ENCODE measurements around the gene DIP2A. TPM values are rescaled to one million over a fixed set of nuclear protein-coding genes. Genes with fewer than 3 reads are reported as not detected.
"Not testable (repeated sequence)": the region's sequence is repeated elsewhere in the genome, so short reads cannot be mapped to it uniquely, and the experiment has no call there.

Gene DIP2A
- total and polyA plus RNA-seq, 2 donors = 11.9 to 53.1 TPM

DNA sequence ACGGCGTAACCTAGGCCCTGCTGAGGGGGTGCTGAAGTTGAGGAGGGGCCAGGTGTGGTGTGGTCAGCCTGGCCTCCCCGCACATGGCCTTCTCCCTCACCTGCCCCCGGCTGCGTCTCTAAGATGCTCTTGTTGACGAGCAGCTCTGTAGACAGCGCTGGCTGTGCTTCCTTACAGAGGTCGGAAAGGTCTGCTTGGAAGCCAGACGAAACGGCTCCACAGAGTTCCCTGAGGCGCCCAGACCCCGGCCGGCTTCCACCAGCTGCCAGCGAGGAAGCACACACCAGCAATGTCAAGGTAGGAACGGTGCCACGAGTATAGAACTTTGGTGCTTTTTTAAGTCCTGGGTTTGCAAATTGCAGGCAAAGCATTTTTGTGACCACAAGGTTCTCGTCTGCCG, 18.8 kb upstream of the DIP2A start:
- Histone ChIP-seq H3K27me3 (ENCODE audit: control insufficient read depth in 2 of 2, insufficient read depth in 1 of 2, low read length in 1 of 2) (no peaks in the 10 kb centered on the region), H3K9me3 (ENCODE audit: control insufficient read depth in 2 of 2, insufficient read depth in 1 of 2, low read length in 1 of 2) (peaks cover 1 to 5% of the 10 kb centered on the region in 2 donors), H3K27ac (ENCODE audit: low read depth in 1 of 2, low read length in 1 of 2) (no peak overlapping the region), H3K4me1 (ENCODE audit: control insufficient read depth in 2 of 2, insufficient read depth in 2 of 2, low read length in 2 of 2) (peaks cover 0 to 13% of the 10 kb centered on the region in 2 donors), H3K4me3 (ENCODE audit: low read length in 2 of 2) (no peak overlapping the region), H3K36me3 (ENCODE audit: control insufficient read depth in 2 of 2, insufficient read depth in 2 of 2, low read length in 1 of 2) (peaks cover 80 to 81% of the 10 kb centered on the region in 2 donors)
- no peak for DNase-seq (ENCODE audit: low read depth in 6 of 9, low spot score in 9 of 9)
- 96% methylated on average over 18 of the region's 18 CpGs for WGBS

DNA sequence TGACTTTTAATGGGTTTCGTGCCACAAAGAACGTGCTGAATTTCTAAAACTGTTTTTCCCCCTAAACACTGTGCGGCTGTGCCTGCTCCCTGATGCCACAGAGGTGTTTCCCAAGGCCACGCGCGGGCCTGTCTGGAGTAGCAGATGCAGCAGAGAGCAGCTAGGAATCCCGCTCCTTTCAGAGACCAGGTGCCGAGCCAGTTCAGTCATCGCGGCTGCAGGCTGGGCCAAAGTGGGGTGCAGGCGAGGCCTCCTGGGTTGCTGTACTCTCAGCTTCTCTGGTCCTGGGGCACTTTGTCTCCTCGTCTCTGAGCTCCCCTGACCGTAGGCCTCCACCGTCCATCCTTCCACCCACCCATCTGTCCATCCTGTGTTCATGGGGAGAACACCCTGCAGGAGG, 17.4 kb upstream of the DIP2A start:
- H3K4me1 ChIP-seq (ENCODE audit: control insufficient read depth in 2 of 2, insufficient read depth in 2 of 2, low read length in 2 of 2) = peaks cover 0 to 9% of the 10 kb centered on the region in 2 donors
- H3K36me3 ChIP-seq (ENCODE audit: control insufficient read depth in 2 of 2, insufficient read depth in 2 of 2, low read length in 1 of 2) = peaks cover 80 to 82% of the 10 kb centered on the region in 2 donors
- peaks cover 1 to 5% of the 10 kb centered on the region in 2 donors for H3K9me3 ChIP-seq (ENCODE audit: control insufficient read depth in 2 of 2, insufficient read depth in 1 of 2, low read length in 1 of 2)
- no peak overlapping the region for H3K4me3 ChIP-seq (ENCODE audit: low read length in 2 of 2)
- no peaks in the 10 kb centered on the region for H3K27me3 ChIP-seq (ENCODE audit: control insufficient read depth in 2 of 2, insufficient read depth in 1 of 2, low read length in 1 of 2)
- 97% methylated on average over 14 of the region's 14 CpGs for WGBS
- DNase-seq (ENCODE audit: low read depth in 6 of 9, low spot score in 9 of 9) = no peak
- no peak overlapping the region for H3K27ac ChIP-seq (ENCODE audit: low read depth in 1 of 2, low read length in 1 of 2)

DNA sequence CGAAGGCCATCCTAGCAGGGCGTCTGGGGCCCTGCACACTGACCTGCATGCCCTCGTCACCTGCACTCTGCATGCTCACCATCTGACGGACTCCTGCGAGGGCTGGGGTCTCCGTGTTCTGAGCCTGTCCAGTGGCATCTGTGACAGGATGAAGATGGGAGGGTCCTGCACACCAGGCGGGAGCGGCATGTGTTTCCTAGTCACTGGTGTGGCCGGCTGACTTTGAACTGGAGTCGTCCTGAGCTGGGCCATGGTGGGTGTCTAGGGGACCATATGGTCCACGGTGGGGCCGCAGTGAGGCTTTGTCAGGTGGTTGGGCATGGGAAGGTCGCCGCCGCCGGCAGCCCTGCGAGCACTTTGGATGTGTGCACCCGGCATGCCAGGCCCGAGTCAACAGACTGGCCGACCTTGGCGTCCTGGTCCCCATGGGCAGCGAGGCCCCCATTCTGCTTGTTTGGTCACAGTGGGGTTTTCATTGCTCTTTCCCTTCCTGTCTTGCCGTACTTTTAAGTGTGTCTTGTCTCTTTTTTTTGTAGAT, 16.7 kb upstream of the DIP2A start:
- H3K27ac ChIP-seq (ENCODE audit: low read depth in 1 of 2, low read length in 1 of 2) = no peak overlapping the region
- H3K9me3 ChIP-seq (ENCODE audit: control insufficient read depth in 2 of 2, insufficient read depth in 1 of 2, low read length in 1 of 2) = peaks cover 0 to 1% of the 10 kb centered on the region in 2 donors
- DNase-seq (ENCODE audit: low read depth in 6 of 9, low spot score in 9 of 9) = no peak
- peaks cover 0 to 3% of the 10 kb centered on the region in 2 donors for H3K4me1 ChIP-seq (ENCODE audit: control insufficient read depth in 2 of 2, insufficient read depth in 2 of 2, low read length in 2 of 2)
- no peak overlapping the region for H3K4me3 ChIP-seq (ENCODE audit: low read length in 2 of 2)
- H3K27me3 ChIP-seq (ENCODE audit: control insufficient read depth in 2 of 2, insufficient read depth in 1 of 2, low read length in 1 of 2) = no peaks in the 10 kb centered on the region
- peaks cover 78 to 82% of the 10 kb centered on the region in 2 donors for H3K36me3 ChIP-seq (ENCODE audit: control insufficient read depth in 2 of 2, insufficient read depth in 2 of 2, low read length in 1 of 2)
- WGBS = 98% methylated on average over 23 of the region's 23 CpGs

DNA sequence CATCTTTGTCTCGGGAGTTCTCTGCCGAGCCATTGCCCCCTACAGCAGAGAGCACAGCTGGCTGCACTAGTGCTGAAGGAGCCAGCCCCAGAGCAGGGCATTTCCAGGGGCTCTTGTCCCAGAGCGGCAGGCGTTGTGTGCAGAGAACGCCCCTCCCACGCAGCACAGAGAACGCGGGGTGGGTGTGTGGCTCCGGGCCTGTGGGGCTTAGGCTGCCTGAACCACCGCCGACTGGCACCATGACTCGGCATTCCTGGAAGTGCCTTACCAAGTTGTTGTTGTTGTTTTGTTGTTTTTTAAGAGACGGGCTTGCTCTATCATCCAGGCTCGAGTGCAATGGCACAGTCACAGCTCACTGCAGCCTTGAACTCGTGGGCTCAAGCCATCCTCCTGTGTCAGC, 15.8 kb upstream of the DIP2A start:
- Histone ChIP-seq H3K4me3 (ENCODE audit: low read length in 2 of 2) (no peak overlapping the region), H3K4me1 (ENCODE audit: control insufficient read depth in 2 of 2, insufficient read depth in 2 of 2, low read length in 2 of 2) (no peaks in the 10 kb centered on the region), H3K36me3 (ENCODE audit: control insufficient read depth in 2 of 2, insufficient read depth in 2 of 2, low read length in 1 of 2) (peaks cover 73 to 77% of the 10 kb centered on the region in 2 donors), H3K27me3 (ENCODE audit: control insufficient read depth in 2 of 2, insufficient read depth in 1 of 2, low read length in 1 of 2) (no peaks in the 10 kb centered on the region), H3K9me3 (ENCODE audit: control insufficient read depth in 2 of 2, insufficient read depth in 1 of 2, low read length in 1 of 2) (peaks cover 1 to 5% of the 10 kb centered on the region in 2 donors), H3K27ac (ENCODE audit: low read depth in 1 of 2, low read length in 1 of 2) (no peak overlapping the region)
- DNase-seq (ENCODE audit: low read depth in 6 of 9, low spot score in 9 of 9) = no peak
- 85% methylated on average over 15 of the region's 15 CpGs for WGBS

DNA sequence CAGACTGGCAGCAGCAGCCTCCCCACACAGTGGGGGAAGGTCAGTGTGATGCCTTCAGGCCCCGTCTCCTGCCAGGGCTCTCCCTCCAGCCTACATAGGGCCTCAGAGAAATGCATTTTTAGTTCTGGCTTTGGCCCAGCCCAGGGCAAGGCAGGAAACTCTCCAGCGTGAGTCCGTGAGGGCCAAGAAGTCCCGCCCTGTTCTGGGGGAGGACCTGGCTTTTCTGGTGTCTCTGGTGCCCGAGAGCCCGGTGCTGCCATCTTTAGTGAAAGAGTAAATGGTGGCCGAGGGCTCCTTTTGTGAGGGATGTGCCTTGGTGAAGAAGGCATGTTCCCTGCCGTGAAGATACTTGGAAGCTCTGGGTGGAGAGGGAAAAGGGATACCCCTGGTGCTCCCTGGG, 14.8 kb upstream of the DIP2A start:
- Histone ChIP-seq H3K4me1 (ENCODE audit: control insufficient read depth in 2 of 2, insufficient read depth in 2 of 2, low read length in 2 of 2) (no peaks in the 10 kb centered on the region), H3K9me3 (ENCODE audit: control insufficient read depth in 2 of 2, insufficient read depth in 1 of 2, low read length in 1 of 2) (peaks cover 0 to 11% of the 10 kb centered on the region in 2 donors), H3K27ac (ENCODE audit: low read depth in 1 of 2, low read length in 1 of 2) (no peak overlapping the region), H3K27me3 (ENCODE audit: control insufficient read depth in 2 of 2, insufficient read depth in 1 of 2, low read length in 1 of 2) (no peaks in the 10 kb centered on the region), H3K4me3 (ENCODE audit: low read length in 2 of 2) (no peak overlapping the region), H3K36me3 (ENCODE audit: control insufficient read depth in 2 of 2, insufficient read depth in 2 of 2, low read length in 1 of 2) (peaks cover 65 to 71% of the 10 kb centered on the region in 2 donors)
- WGBS = 95% methylated on average over 8 of the region's 8 CpGs
- no peak for DNase-seq (ENCODE audit: low read depth in 6 of 9, low spot score in 9 of 9)

DNA sequence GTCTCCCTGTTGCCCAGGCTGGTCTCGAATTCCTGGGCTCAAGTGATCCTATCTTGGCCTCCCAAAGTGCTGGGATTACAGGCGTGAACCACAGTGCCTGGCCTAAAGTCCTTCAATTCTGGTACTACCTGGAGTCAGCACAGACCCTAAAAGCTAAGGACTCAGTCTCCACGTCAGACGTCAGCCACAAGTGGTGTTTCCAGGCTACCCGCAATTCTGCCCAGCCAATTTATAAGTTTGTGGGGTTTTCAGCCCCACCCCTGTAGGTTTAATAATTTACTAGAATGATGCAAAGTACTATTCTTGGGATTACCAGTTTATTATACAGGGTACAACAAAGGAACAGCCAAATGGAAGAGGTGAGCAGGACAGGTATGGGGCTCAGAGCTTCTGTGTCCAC, 10.6 kb upstream of the DIP2A start:
- no peak for DNase-seq (ENCODE audit: low read depth in 6 of 9, low spot score in 9 of 9)
- no peak overlapping the region for H3K27ac ChIP-seq (ENCODE audit: low read depth in 1 of 2, low read length in 1 of 2)
- no peaks in the 10 kb centered on the region for H3K27me3 ChIP-seq (ENCODE audit: control insufficient read depth in 2 of 2, insufficient read depth in 1 of 2, low read length in 1 of 2)
- WGBS = 99% methylated on average over 5 of the region's 5 CpGs
- H3K4me1 ChIP-seq (ENCODE audit: control insufficient read depth in 2 of 2, insufficient read depth in 2 of 2, low read length in 2 of 2) = no peaks in the 10 kb centered on the region
- H3K9me3 ChIP-seq (ENCODE audit: control insufficient read depth in 2 of 2, insufficient read depth in 1 of 2, low read length in 1 of 2) = peaks cover 0 to 20% of the 10 kb centered on the region in 2 donors
- H3K4me3 ChIP-seq (ENCODE audit: low read length in 2 of 2) = no peak overlapping the region
- H3K36me3 ChIP-seq (ENCODE audit: control insufficient read depth in 2 of 2, insufficient read depth in 2 of 2, low read length in 1 of 2) = peaks cover 31 to 32% of the 10 kb centered on the region in 2 donors

DNA sequence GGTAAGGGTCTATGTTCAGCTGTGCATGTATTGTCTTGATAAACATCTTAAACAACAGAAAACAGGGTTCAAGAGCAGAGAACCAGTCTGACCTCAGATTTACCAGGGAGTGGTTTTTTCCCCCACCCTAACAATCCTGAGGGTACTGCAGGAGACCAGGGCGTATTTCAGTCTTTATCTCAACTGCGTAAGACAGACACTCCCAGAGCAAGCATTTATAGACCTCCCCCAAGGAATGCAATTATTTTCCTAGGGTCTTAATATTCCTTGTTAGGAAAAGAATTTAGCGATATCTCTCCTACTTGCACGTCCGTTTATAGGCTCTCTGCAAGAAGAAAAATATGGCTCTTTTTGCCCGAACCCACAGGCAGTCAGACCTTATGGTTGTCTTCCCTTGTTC, 9.8 kb upstream of the DIP2A start:
- peaks cover 0 to 20% of the 10 kb centered on the region in 2 donors for H3K9me3 ChIP-seq (ENCODE audit: control insufficient read depth in 2 of 2, insufficient read depth in 1 of 2, low read length in 1 of 2)
- H3K27ac ChIP-seq (ENCODE audit: low read depth in 1 of 2, low read length in 1 of 2); H3K27me3 ChIP-seq (ENCODE audit: control insufficient read depth in 2 of 2, insufficient read depth in 1 of 2, low read length in 1 of 2); H3K4me1 ChIP-seq (ENCODE audit: control insufficient read depth in 2 of 2, insufficient read depth in 2 of 2, low read length in 2 of 2); DNase-seq (ENCODE audit: low read depth in 6 of 9, low spot score in 9 of 9); H3K4me3 ChIP-seq (ENCODE audit: low read length in 2 of 2): not testable (repeated sequence)
- 99% methylated on average over 6 of the region's 6 CpGs for WGBS
- H3K36me3 ChIP-seq (ENCODE audit: control insufficient read depth in 2 of 2, insufficient read depth in 2 of 2, low read length in 1 of 2) = peaks cover 23 to 27% of the 10 kb centered on the region in 2 donors

DNA sequence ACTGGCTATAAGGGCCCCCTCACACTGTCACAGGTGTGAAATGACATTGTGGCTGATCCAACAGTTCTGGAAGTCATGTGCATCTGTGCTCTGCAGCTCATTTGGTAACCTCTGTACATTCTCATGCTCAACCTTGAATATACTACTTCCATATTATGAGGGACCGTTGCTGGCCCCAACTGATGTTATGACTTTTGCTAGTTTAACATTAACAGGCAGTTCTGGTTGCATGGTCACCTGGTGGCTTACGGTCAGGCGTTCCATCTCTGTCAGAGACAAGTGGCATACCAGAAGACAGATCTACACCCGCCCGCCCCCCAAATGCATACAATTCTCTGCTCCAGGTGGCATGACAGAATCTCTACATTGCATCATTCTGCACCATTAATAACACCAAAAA, 6.0 kb upstream of the DIP2A start:
- Histone ChIP-seq H3K4me3 (ENCODE audit: low read length in 2 of 2) (no peak overlapping the region), H3K27ac (ENCODE audit: low read depth in 1 of 2, low read length in 1 of 2) (no peak overlapping the region), H3K9me3 (ENCODE audit: control insufficient read depth in 2 of 2, insufficient read depth in 1 of 2, low read length in 1 of 2) (peaks cover 0 to 17% of the 10 kb centered on the region in 2 donors), H3K4me1 (ENCODE audit: control insufficient read depth in 2 of 2, insufficient read depth in 2 of 2, low read length in 2 of 2) (peaks cover 7 to 20% of the 10 kb centered on the region in 2 donors), H3K27me3 (ENCODE audit: control insufficient read depth in 2 of 2, insufficient read depth in 1 of 2, low read length in 1 of 2) (no peaks in the 10 kb centered on the region), H3K36me3 (ENCODE audit: control insufficient read depth in 2 of 2, insufficient read depth in 2 of 2, low read length in 1 of 2) (peaks cover under 1 to 12% of the 10 kb centered on the region in 2 donors)
- no peak for DNase-seq (ENCODE audit: low read depth in 6 of 9, low spot score in 9 of 9)
- 98% methylated on average over 5 of the region's 5 CpGs for WGBS

DNA sequence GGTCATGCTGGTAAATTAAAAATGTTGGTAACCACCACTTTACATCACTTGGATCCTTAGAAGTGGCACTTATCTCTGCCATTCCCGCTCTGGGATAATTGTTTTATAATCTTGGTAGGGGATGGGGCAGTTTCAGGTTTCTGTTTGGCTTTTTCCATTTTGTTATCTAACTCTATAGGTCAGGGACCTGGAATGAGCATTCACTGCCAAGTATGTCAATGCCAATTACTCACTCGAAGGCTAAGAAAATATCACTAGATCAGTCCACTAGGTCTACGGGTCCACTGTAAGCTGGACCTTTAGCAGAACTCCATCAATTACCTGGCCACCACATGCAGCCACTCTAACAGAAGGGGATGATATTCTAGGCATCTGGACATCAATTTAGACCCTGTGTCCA, 4.5 kb upstream of the DIP2A start:
- Histone ChIP-seq H3K27ac (ENCODE audit: low read depth in 1 of 2, low read length in 1 of 2) (no peak overlapping the region), H3K9me3 (ENCODE audit: control insufficient read depth in 2 of 2, insufficient read depth in 1 of 2, low read length in 1 of 2) (peaks cover 0 to 9% of the 10 kb centered on the region in 2 donors), H3K4me3 (ENCODE audit: low read length in 2 of 2) (no peak overlapping the region), H3K27me3 (ENCODE audit: control insufficient read depth in 2 of 2, insufficient read depth in 1 of 2, low read length in 1 of 2) (no peaks in the 10 kb centered on the region), H3K36me3 (ENCODE audit: control insufficient read depth in 2 of 2, insufficient read depth in 2 of 2, low read length in 1 of 2) (peaks cover 0 to 12% of the 10 kb centered on the region in 2 donors), H3K4me1 (ENCODE audit: control insufficient read depth in 2 of 2, insufficient read depth in 2 of 2, low read length in 2 of 2) (peaks cover 9 to 21% of the 10 kb centered on the region in 2 donors)
- WGBS = 66% methylated on average over 3 of the region's 3 CpGs
- no peak for DNase-seq (ENCODE audit: low read depth in 6 of 9, low spot score in 9 of 9)
